MCF 10A (cell line): Measurements from ENCODE around the gene ERCC5. TPM values are rescaled to one million over a fixed set of nuclear protein-coding genes. Genes with fewer than 3 reads are reported as not detected.

Experiments
- BruUV-seq: library from RNA; stranded (reverse); fragments of 400-500 nt; replicated peaks from 2 replicates; lab custom pipeline; 2021; lab: Mats Ljungman, UMichigan
- CTCF ChIA-PET: fragments of 300-600 bp; sonication (Branson Sonifier 250); formaldehyde crosslinking; extraction: SDS; loops from one replicate; lab custom pipeline; 2021; ENCODE audit warnings: antibody characterized with exemption, inconsistent platforms; lab: Yijun Ruan, JAX
- POLR2A ChIA-PET: fragments of 300-600, 350-650 bp; sonication (Branson Sonifier 250); formaldehyde crosslinking; extraction: SDS; loops from one replicate; lab custom pipeline; 2020; ENCODE audit warnings: antibody characterized with exemption, inconsistent platforms; lab: Yijun Ruan, JAX
- DNase-seq: peaks from one replicate; pipeline ENCODE4 v3.0.0-alpha.2; 2018; ENCODE audit not compliant: unreplicated experiment
- H3K27ac Mint-ChIP-seq: one replicate; pipeline ENCODE4 v1.8.0; 2022; ENCODE audit warnings: mild to moderate bottlenecking, low read depth, mixed read lengths; ENCODE audit not compliant: unreplicated experiment
- H3K27me3 Mint-ChIP-seq: one replicate; pipeline ENCODE4 v1.8.0; 2022; ENCODE audit warnings: mixed read lengths; ENCODE audit not compliant: insufficient read depth, unreplicated experiment
- H3K36me3 Mint-ChIP-seq: one replicate; pipeline ENCODE4 v1.8.0; 2022; ENCODE audit warnings: mild to moderate bottlenecking, moderate library complexity, mixed read lengths; ENCODE audit not compliant: insufficient read depth, unreplicated experiment
- H3K4me1 Mint-ChIP-seq: one replicate; pipeline ENCODE4 v1.8.0; 2022; ENCODE audit warnings: mixed read lengths; ENCODE audit not compliant: insufficient read depth, unreplicated experiment
- H3K4me3 Mint-ChIP-seq: one replicate; pipeline ENCODE4 v1.8.0; 2022; ENCODE audit warnings: mild to moderate bottlenecking, moderate library complexity, mixed read lengths; ENCODE audit not compliant: unreplicated experiment
- H3K9me3 Mint-ChIP-seq: one replicate; pipeline ENCODE4 v1.8.0; 2022; ENCODE audit warnings: mixed read lengths; ENCODE audit not compliant: unreplicated experiment
- CTCF ChIP-seq: fragments of 200-600 bp; IDR thresholded peaks from one replicate; pipeline ENCODE4 v1.8.0; 2022; ENCODE audit warnings: antibody characterized with exemption, mild to moderate bottlenecking; ENCODE audit not compliant: unreplicated experiment
- intact Hi-C: fragments of 100-400 bp; cut with micrococcal nuclease; formaldehyde crosslinking; loops from 2 replicates; pipeline ENCODE4 v1.14.1; 2022
- total RNA-seq: library from RNA; stranded (reverse); gene quantifications from 2 replicates; pipeline ENCODE4 v1.2.3, GENCODE V29; 2022

The ERCC5 gene
- total RNA-seq, 1 experiment from 2014 or later = 68.1 TPM

DNA sequence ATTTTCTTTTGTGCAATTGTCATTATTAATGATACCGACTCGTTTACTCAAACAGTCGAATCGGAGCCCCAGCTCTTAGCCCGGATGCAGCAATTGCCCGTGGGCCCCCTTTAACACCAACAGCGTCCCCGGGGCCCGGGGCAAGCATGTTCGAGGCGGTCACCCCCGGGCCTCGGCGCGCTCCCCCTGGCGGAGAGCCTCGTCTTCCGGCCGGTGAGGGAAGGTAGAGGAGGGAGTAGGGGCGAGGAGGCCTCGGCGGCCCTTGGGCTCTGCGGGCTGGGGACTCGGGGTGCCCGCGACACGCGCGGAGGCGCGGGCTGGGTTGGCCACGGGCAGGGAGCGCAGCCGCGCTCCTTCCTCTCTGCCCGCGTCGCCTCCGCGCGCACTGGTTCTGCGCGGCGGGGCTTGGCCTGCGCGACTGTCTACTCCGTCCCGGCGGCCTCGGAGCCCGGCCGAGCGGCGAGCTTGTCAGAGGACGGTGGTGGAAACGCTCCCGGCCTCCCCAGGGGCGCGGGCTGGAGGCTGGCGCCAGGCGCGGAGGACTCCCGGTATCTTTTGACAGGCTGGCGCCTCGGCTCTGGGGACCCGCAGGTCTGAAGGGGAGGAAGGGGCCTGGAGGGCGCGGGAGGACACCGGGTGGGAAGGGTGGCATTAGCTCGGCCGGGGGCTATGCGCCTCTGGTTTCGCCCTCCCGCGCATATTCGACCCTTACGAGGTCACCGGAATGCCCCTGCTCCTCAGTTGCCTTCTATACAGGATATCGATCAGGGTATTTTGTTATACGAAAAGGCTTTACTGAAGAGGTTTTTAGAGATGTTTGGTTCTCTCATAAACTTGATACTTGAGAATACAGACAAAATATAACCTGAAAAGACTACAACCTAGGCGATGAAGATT, 45.4 kb upstream of the ERCC5 start:
- peak; percentile 83 for TF ChIP-seq CTCF
- peak overlapping the region; percentile 92 for H3K4me3 Mint-ChIP-seq
- H3K27me3 Mint-ChIP-seq = no peaks in the 10 kb centered on the region
- DNase-seq = peak; percentile 83
- no TSS peak for BruUV-seq
- H3K9me3 Mint-ChIP-seq = no peaks in the 10 kb centered on the region
- H3K4me1 Mint-ChIP-seq = peaks cover 21% of the 10 kb centered on the region
- H3K27ac Mint-ChIP-seq = peak overlapping the region; percentile 63
- peaks cover 29% of the 10 kb centered on the region for H3K36me3 Mint-ChIP-seq
- POLR2A ChIA-PET = interaction anchor here (0.5 to 6.0 kb wide), 17 partner anchors 10 to 220 kb away, joined by 3 to 79 read pairs (median 4); partner anchors contain the start of genes ERCC5, TEX30 and TPP2
- CTCF ChIA-PET = interaction anchor here (0.6 to 3.2 kb wide), 27 partner anchors 10 to 1451 kb away, joined by 3 to 13 read pairs (median 4); no protein-coding TSS in a partner anchor
- intact Hi-C loops = loop anchor here (1.0 kb wide), 3 partner anchors 26 to 220 kb away; no protein-coding TSS in a partner anchor

GRCh38 chr13:102805680-102806079, 40.2 kb upstream of the ERCC5 start:
- Mint-ChIP-seq H3K27ac (no peak overlapping the region), H3K36me3 (peaks cover 19% of the 10 kb centered on the region), H3K4me1 (peaks cover 9% of the 10 kb centered on the region), H3K4me3 (no peak overlapping the region), H3K9me3 (no peaks in the 10 kb centered on the region), H3K27me3 (no peaks in the 10 kb centered on the region)
- TF ChIP-seq CTCF = no peak
- CTCF ChIA-PET = no interaction called here
- intact Hi-C loops = no loop called here
- POLR2A ChIA-PET = no interaction called here
- DNase-seq = no peak
- no TSS peak for BruUV-seq

DNA sequence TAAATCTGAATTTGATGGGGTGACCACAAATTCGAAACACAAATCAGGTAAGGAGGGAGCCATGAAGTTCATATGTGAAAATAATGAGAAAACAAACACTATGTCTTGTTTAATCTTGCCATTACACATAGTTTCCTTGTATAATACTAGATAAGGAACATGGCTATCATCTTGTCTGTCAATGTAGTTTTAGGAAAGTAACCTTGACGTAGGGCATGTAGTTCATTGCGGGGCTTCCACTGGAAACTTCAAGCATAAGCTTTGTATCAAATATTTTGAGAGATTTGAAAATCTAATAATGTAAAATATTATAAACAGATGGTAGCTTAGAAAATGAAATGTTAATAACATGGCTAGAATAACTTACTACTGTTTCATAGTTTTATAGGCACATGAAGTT, 38.1 kb upstream of the ERCC5 start:
- intact Hi-C loops = no loop called here
- ChIA-PET CTCF (interaction anchor here (0.6 to 1.6 kb wide), 4 partner anchors 9 to 228 kb away, joined by 3 to 7 read pairs (median 3); partner anchors contain the start of genes BIVM, ERCC5 and POGLUT2), POLR2A (interaction anchor here (1.8 kb wide), 1 partner anchor 10 kb away, joined by 4 read pairs; no protein-coding TSS in a partner anchor)
- Mint-ChIP-seq H3K4me1 (peaks cover 7% of the 10 kb centered on the region), H3K27ac (no peak overlapping the region), H3K36me3 (peaks cover 32% of the 10 kb centered on the region), H3K4me3 (no peak overlapping the region), H3K9me3 (no peaks in the 10 kb centered on the region), H3K27me3 (no peaks in the 10 kb centered on the region)
- BruUV-seq = no TSS peak
- DNase-seq = no peak
- no peak for TF ChIP-seq CTCF

- H3K36me3 Mint-ChIP-seq = peaks cover 47% of the 10 kb centered on the region
- peaks cover 14% of the 10 kb centered on the region for H3K4me1 Mint-ChIP-seq
- peak overlapping the region; percentile 9 for H3K27ac Mint-ChIP-seq
- no peaks in the 10 kb centered on the region for H3K9me3 Mint-ChIP-seq
- no peak for DNase-seq
- CTCF ChIA-PET = interaction anchor here (0.6 to 0.9 kb wide), 4 partner anchors 11 to 230 kb away, joined by 3 read pairs; no protein-coding TSS in a partner anchor
- intact Hi-C loops = no loop called here
- BruUV-seq = no TSS peak
- TF ChIP-seq CTCF = no peak
- H3K27me3 Mint-ChIP-seq = no peaks in the 10 kb centered on the region
- POLR2A ChIA-PET = interaction anchor here (1.1 to 2.3 kb wide), 6 partner anchors 12 to 221 kb away, joined by 3 to 15 read pairs (median 5); partner anchors contain the start of genes ERCC5 and TPP2
- no peak overlapping the region for H3K4me3 Mint-ChIP-seq
These were observed 33.1 kb upstream of the ERCC5 start for GRCh38 chr13:102812611-102813287.
